Spleen (tissue), 11 donors: Measurements from ENCODE around the gene SPDL1. TPM values are rescaled to one million over a fixed set of nuclear protein-coding genes. Genes with fewer than 3 reads are reported as not detected.
A peak's percentile ranks its signal among the peaks of the same experiment; 100 is the strongest.

Source experiments
- DNase-seq: peaks from one replicate; pipeline ENCODE4 v3.0.0-alpha.2; 2020
- H3K27ac ChIP-seq, 8 donors: fragments of 200-600 bp; sonication (generic) in 7 of 8; 1 replicate in 4 of 8; 2 replicates in 4 of 8; pipeline versions ENCODE4 v1.5.0 to v1.8.0; 2016 to 2021; ENCODE audit warnings: inconsistent platforms in 4 of 8, mild to moderate bottlenecking in 4 of 8, moderate library complexity in 1 of 8
- H3K27me3 ChIP-seq, 7 donors: fragments of 200-600 bp; sonication (generic) in 6 of 7; replicated peaks in 1 of 7; 1 replicate in 4 of 7; 2 replicates in 3 of 7; pipeline versions ENCODE4 v1.5.0 to v1.8.0; 2016 to 2021; ENCODE audit warnings: inconsistent platforms in 3 of 7, mild to moderate bottlenecking in 1 of 7
- H3K36me3 ChIP-seq, 6 donors: fragments of 200-600 bp; sonication (generic) in 5 of 6; 1 replicate in 4 of 6; 2 replicates in 2 of 6; pipeline versions ENCODE4 v1.5.0 to v1.8.0; 2016 to 2021; ENCODE audit warnings: inconsistent platforms in 2 of 6
- H3K4me1 ChIP-seq, 6 donors: fragments of 200-600 bp; sonication (generic) in 5 of 6; 1 replicate in 3 of 6; 2 replicates in 3 of 6; pipeline versions ENCODE4 v1.5.0 to v1.8.0; 2016 to 2021; ENCODE audit warnings: inconsistent platforms in 3 of 6
- H3K4me3 ChIP-seq, 8 donors: fragments of 200-600 bp; sonication (generic) in 7 of 8; 1 replicate in 4 of 8; 2 replicates in 4 of 8; pipeline versions ENCODE4 v1.5.0 to v1.8.0; 2016 to 2021; ENCODE audit warnings: inconsistent platforms in 4 of 8, mild to moderate bottlenecking in 4 of 8, moderate library complexity in 2 of 8
- H3K9me3 ChIP-seq, 8 donors: fragments of 200-600 bp; sonication (generic) in 7 of 8; 1 replicate in 4 of 8; 2 replicates in 4 of 8; pipeline versions ENCODE4 v1.5.0 to v1.8.0; 2016 to 2021; ENCODE audit warnings: inconsistent platforms in 4 of 8
- CTCF ChIP-seq, 11 experiments: fragments of 200-600 bp in 7 of 11; fragments of 450-650 bp in 4 of 11; sonication (generic) in 4 of 11; IDR thresholded peaks in 8 of 11; conservative IDR thresholded peaks in 3 of 11; 1 replicate in 7 of 11; 2 replicates in 4 of 11; pipeline versions ENCODE4 v1.4.0 to v1.8.0; 2016 to 2021; ENCODE audit warnings: antibody characterized with exemption in 11 of 11, inconsistent platforms in 4 of 11, mild to moderate bottlenecking in 1 of 11
- POLR2A ChIP-seq, 3 donors: fragments of 450-650 bp; IDR thresholded peaks; one replicate each; pipeline ENCODE4 v1.5.1; 2017; ENCODE audit warnings: antibody characterized with exemption in 3 of 3, mild to moderate bottlenecking in 1 of 3
- POLR2AphosphoS5 ChIP-seq, 3 donors: sonication (generic); formaldehyde crosslinking; IDR thresholded peaks; one replicate each; pipeline ENCODE4 v1.5.1; 2017; ENCODE audit warnings: antibody characterized with exemption in 3 of 3
- WGBS, 5 donors: extraction: QIAGEN DNeasy Blood & Tissue Kit in 3 of 5; methylation state at CpG; one replicate each; pipeline versions ENCODE4 v1.1.5 to v1.1.7; 2013 to 2018; 5-methylcytosine and 5-hydroxymethylcytosine counted together
- intact Hi-C: fragments of 100-400 bp; cut with DNase I; formaldehyde crosslinking; loops from one replicate; pipeline ENCODE4 v1.15.0; 2023; ENCODE audit warnings: low total_unique reads
- polyA plus RNA-seq, 3 donors: library from polyadenylated mRNA; stranded (reverse); fragments of 200-250 nt; gene quantifications; one replicate each; pipeline ENCODE4 v1.2.1, GENCODE V29; 2013
- total RNA-seq, 7 donors: library from RNA; depleted of rRNA in 3 of 7; stranded (reverse); fragments of >200 nt in 3 of 7; fragmentation: NEBNext Ultra II Directional in 4 of 7; extraction: Animal tissue kit (Norgen Biotek cat#: 25700) in 4 of 7; gene quantifications; one replicate each; pipeline versions ENCODE4 v1.1.0 to v1.2.1, GENCODE V29; 2016 to 2021
- donor health status: healthy with polysubstance abuse.
- donor health status: DM: no; HTN: no; CAD: no; lungs with moderate emphysema.
- donor health status: DM: no; HTN: no; CAD: no.
- donor health status: Bipolar disorder and iron deficiency.
- donor health status: healthy.
- donor health status: DM: no; HTN: no; CAD: no.
- donor health status: DM: yes; HTN: yes; CAD: no.

The SPDL1 gene
- total and polyA plus RNA-seq, 10 donors: 5.2 to 15.7 (median 10.3) TPM

GRCh38 chr5:169649486-169649885, 65.9 kb downstream of the SPDL1 start:
- Histone ChIP-seq H3K27me3 (no peaks in the 10 kb centered on the region), H3K4me3 (no peak overlapping the region), H3K9me3 (no peaks in the 10 kb centered on the region), H3K4me1 (peaks cover 45 to 93% (median 68%) of the 10 kb centered on the region in 6 donors), H3K27ac (peak overlapping the region in 3 of 8 donors; percentile 53 to 80 (median 72)), H3K36me3 (peaks cover 0 to 24% (median 8%) of the 10 kb centered on the region in 6 donors)
- WGBS, 5 donors: 55 to 67% (median 61%) methylated on average over 7 of the region's 7 CpGs
- no peak for TF ChIP-seq CTCF (IDR thresholded peaks at IDR 0.05 in 8 of 11, conservative IDR thresholded peaks at IDR 0.05 in 3 of 11)
- TF ChIP-seq POLR2AphosphoS5 (IDR thresholded peaks at IDR 0.05): no peak
- TF ChIP-seq POLR2A (IDR thresholded peaks at IDR 0.05): no peak
- DNase-seq: no peak
- intact Hi-C loops: no loop called here

GRCh38 chr5:169650701-169651331, 67.2 kb downstream of the SPDL1 start:
- Histone ChIP-seq H3K4me1 (peaks cover 45 to 100% (median 79%) of the 10 kb centered on the region in 6 donors), H3K9me3 (no peaks in the 10 kb centered on the region), H3K27me3 (no peaks in the 10 kb centered on the region), H3K36me3 (peaks cover 0 to 37% (median 16%) of the 10 kb centered on the region in 6 donors), H3K27ac (peak overlapping the region in 7 of 8 donors; percentile 16 to 72 (median 48)), H3K4me3 (peak overlapping the region in 1 of 8 donors; percentile 6)
- no peak for DNase-seq
- 50 to 65% (median 55%) methylated on average over 5 of the region's 5 CpGs for WGBS, 5 donors
- TF ChIP-seq CTCF (IDR thresholded peaks at IDR 0.05 in 8 of 11, conservative IDR thresholded peaks at IDR 0.05 in 3 of 11) (no peak), POLR2AphosphoS5 (IDR thresholded peaks at IDR 0.05) (no peak), POLR2A (IDR thresholded peaks at IDR 0.05) (no peak)
- intact Hi-C loops: no loop called here

- Histone ChIP-seq H3K36me3 (peaks cover 0 to 44% (median 18%) of the 10 kb centered on the region in 6 donors), H3K4me3 (peak overlapping the region in 1 of 8 donors; percentile 6), H3K27ac (peak overlapping the region in 6 of 8 donors; percentile 16 to 72 (median 52)), H3K9me3 (no peaks in the 10 kb centered on the region), H3K4me1 (peaks cover 45 to 100% (median 81%) of the 10 kb centered on the region in 6 donors), H3K27me3 (no peaks in the 10 kb centered on the region)
- WGBS, 5 donors: 54 to 77% (median 68%) methylated on average over 5 of the region's 5 CpGs
- TF ChIP-seq CTCF (IDR thresholded peaks at IDR 0.05 in 8 of 11, conservative IDR thresholded peaks at IDR 0.05 in 3 of 11): no peak
- no peak for TF ChIP-seq POLR2AphosphoS5 (IDR thresholded peaks at IDR 0.05)
- TF ChIP-seq POLR2A (IDR thresholded peaks at IDR 0.05): no peak
- intact Hi-C loops: no loop called here
- no peak for DNase-seq
Measured at GRCh38 chr5:169651526-169651925, 68.0 kb downstream of the SPDL1 start.

GRCh38 chr5:169652057-169652456, 68.5 kb downstream of the SPDL1 start:
- H3K9me3 ChIP-seq: no peaks in the 10 kb centered on the region
- H3K4me3 ChIP-seq: no peak overlapping the region
- DNase-seq: no peak
- H3K27me3 ChIP-seq: no peaks in the 10 kb centered on the region
- peaks cover 0 to 49% (median 20%) of the 10 kb centered on the region in 6 donors for H3K36me3 ChIP-seq
- TF ChIP-seq CTCF (IDR thresholded peaks at IDR 0.05 in 8 of 11, conservative IDR thresholded peaks at IDR 0.05 in 3 of 11): no peak
- TF ChIP-seq POLR2AphosphoS5 (IDR thresholded peaks at IDR 0.05): peak in 1 of 3 donors; percentile 27
- peaks cover 45 to 100% (median 78%) of the 10 kb centered on the region in 6 donors for H3K4me1 ChIP-seq
- intact Hi-C loops: no loop called here
- peak overlapping the region in 2 of 8 donors; percentile 72 for H3K27ac ChIP-seq
- WGBS, 5 donors: 0 to 30% (median 21%) methylated on average over 1 of the region's 1 CpG
